Transverse colon (tissue), 4 donors: ENCODE data around the gene BDKRB1. TPM values are rescaled to one million over a fixed set of nuclear protein-coding genes. Genes with fewer than 3 reads are reported as not detected.

Experiments used
- DNase-seq: peaks from one replicate; pipeline ENCODE4 v3.0.0-alpha.2; 2019
- H3K27ac ChIP-seq, 4 donors: fragments of 200-600 bp; sonication (generic); 2 replicates each; pipeline ENCODE4 v1.5.1; 2016 to 2018; ENCODE audit warnings: inconsistent platforms in 4 of 4
- H3K27me3 ChIP-seq: fragments of 200-600 bp; sonication (generic); 2 replicates; pipeline ENCODE4 v1.5.1; 2017; ENCODE audit warnings: inconsistent platforms
- H3K36me3 ChIP-seq, 4 donors: fragments of 200-600 bp; sonication (generic); 2 replicates each; pipeline ENCODE4 v1.5.1; 2017 to 2019; ENCODE audit warnings: inconsistent platforms in 4 of 4
- H3K4me1 ChIP-seq, 4 donors: fragments of 200-600 bp; sonication (generic); 2 replicates each; pipeline ENCODE4 v1.5.1; 2017 to 2020; ENCODE audit warnings: inconsistent platforms in 4 of 4
- H3K4me3 ChIP-seq, 4 donors: fragments of 200-600 bp; sonication (generic); 1 replicate in 1 of 4; 2 replicates in 3 of 4; pipeline versions ENCODE4 v1.5.1 to v1.6.1; 2017 to 2019; ENCODE audit warnings: inconsistent platforms in 4 of 4
- H3K9me3 ChIP-seq, 2 donors: fragments of 200-600 bp; sonication (generic); 2 replicates each; pipeline ENCODE4 v1.5.1; 2017 to 2019; ENCODE audit warnings: inconsistent platforms in 2 of 2
- EP300 ChIP-seq: sonication (generic); formaldehyde crosslinking; IDR thresholded peaks from one replicate; pipeline ENCODE4 v1.6.1; 2017; ENCODE audit warnings: antibody characterized with exemption, low read depth
- POLR2A ChIP-seq: fragments of 450-650 bp; IDR thresholded peaks from one replicate; pipeline ENCODE4 v1.6.1; 2016; ENCODE audit warnings: antibody characterized with exemption, mild to moderate bottlenecking, moderate library complexity
- POLR2AphosphoS5 ChIP-seq, 3 donors: sonication (generic); formaldehyde crosslinking; IDR thresholded peaks; one replicate each; pipeline ENCODE4 v1.6.1; 2016; ENCODE audit warnings: antibody characterized with exemption in 3 of 3
- WGBS, 2 donors: methylation state at CpG; one replicate each; pipeline ENCODE4 v1.1.5; 2018; ENCODE audit warnings: low coverage in 1 of 2; 5-methylcytosine and 5-hydroxymethylcytosine counted together
- in situ Hi-C, 4 donors: fragments of 200-750 bp; cut with MboI; loops; one replicate each; pipeline versions ENCODE4 v1.15.0 to v1.15.1; 2017; ENCODE audit warnings: low sequenced_read_pairs in 3 of 4, low pct_ligation_motif_present in 1 of 4, low pct_unique_long_range_greater_than_20kb in 1 of 4
- intact Hi-C: fragments of 100-400 bp; cut with DNase I; formaldehyde crosslinking; loops from one replicate; pipeline ENCODE4 v1.15.1; 2023; ENCODE audit warnings: low total_unique reads
- total RNA-seq, 4 donors: library from RNA; depleted of rRNA; stranded (reverse); fragments of >200 nt; gene quantifications; one replicate each; pipeline ENCODE4 v1.1.0, GENCODE V29; 2016
- TF ChIP-seq, protein P1 (sequence below), 5 experiments: fragments of 200-600 bp in 3 of 5; fragments of 450-650 bp in 2 of 5; sonication (generic) in 3 of 5; IDR thresholded peaks; 1 replicate in 2 of 5; 2 replicates in 3 of 5; pipeline ENCODE4 v1.5.1; 2016 to 2017; ENCODE audit warnings: antibody characterized with exemption in 5 of 5, inconsistent platforms in 3 of 5, mild to moderate bottlenecking in 2 of 5, moderate library complexity in 1 of 5

Gene BDKRB1
- total RNA-seq, 4 donors from 2014 or later = 1.1 to 4.4 (median 2.3) TPM

DNA sequence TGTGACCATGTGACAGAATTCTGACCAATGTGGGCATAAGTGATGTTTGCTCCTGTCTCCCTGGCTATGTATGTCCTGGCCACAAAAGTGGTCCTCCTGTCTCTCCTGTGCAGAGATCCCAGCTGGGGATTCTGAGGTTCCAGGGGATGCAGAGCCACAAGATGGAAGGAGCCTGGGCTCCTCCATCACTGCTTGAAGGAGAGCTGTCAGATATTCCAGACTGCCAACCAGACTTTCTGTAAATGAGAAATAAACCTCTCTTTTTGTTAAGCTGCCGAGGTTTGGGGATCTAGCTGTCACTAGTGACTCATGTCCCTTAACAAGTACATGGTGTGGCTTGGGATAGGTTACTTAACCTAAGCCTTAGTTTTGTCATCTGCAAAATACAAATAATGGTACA lies 21.9 kb downstream of the BDKRB1 start:
- DNase-seq = no peak
- intact Hi-C loops = no loop called here
- Histone ChIP-seq H3K4me3 (no peak overlapping the region), H3K27me3 (no peaks in the 10 kb centered on the region), H3K36me3 (no peaks in the 10 kb centered on the region), H3K9me3 (peaks cover 7% of the 10 kb centered on the region in 2 donors), H3K27ac (no peak overlapping the region), H3K4me1 (peaks cover 4 to 13% (median 5%) of the 10 kb centered on the region in 4 donors)
- in situ Hi-C loops = loop anchor here in 3 of 4 donors (5.0 to 25.0 kb wide), 3 partner anchors 181 to 273 kb away; no protein-coding TSS in a partner anchor
- TF ChIP-seq, protein P1, sequence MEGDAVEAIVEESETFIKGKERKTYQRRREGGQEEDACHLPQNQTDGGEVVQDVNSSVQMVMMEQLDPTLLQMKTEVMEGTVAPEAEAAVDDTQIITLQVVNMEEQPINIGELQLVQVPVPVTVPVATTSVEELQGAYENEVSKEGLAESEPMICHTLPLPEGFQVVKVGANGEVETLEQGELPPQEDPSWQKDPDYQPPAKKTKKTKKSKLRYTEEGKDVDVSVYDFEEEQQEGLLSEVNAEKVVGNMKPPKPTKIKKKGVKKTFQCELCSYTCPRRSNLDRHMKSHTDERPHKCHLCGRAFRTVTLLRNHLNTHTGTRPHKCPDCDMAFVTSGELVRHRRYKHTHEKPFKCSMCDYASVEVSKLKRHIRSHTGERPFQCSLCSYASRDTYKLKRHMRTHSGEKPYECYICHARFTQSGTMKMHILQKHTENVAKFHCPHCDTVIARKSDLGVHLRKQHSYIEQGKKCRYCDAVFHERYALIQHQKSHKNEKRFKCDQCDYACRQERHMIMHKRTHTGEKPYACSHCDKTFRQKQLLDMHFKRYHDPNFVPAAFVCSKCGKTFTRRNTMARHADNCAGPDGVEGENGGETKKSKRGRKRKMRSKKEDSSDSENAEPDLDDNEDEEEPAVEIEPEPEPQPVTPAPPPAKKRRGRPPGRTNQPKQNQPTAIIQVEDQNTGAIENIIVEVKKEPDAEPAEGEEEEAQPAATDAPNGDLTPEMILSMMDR (IDR thresholded peaks at IDR 0.05) = no peak
- WGBS, 2 donors = 94 to 100% methylated on average over 1 of the region's 1 CpG

DNA sequence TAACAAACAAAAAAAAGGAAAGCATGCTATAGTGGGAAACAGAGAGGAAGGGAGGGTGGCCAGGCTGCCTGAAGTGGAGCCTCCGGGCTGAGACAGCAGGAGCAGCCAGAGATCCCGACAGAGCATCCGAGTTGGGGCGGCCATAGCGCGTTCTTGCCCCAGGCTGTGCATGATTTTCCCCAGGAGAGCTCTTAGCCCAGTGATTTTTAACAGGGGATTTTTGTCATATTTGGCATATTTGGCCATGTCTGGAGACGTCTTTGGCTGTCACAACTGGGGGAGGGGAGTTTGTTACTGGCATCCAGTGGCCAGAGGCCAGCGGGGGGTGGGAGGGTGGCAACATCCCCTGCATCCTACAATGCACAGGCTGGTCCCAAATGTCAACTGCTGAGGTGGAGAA lies 23.6 kb downstream of the BDKRB1 start:
- in situ Hi-C loops (loop anchor here in 3 of 4 donors (5.0 to 25.0 kb wide), 3 partner anchors 182 to 275 kb away; no protein-coding TSS in a partner anchor), intact Hi-C loops (no loop called here)
- H3K36me3 ChIP-seq = no peaks in the 10 kb centered on the region
- H3K9me3 ChIP-seq = peaks cover 7% of the 10 kb centered on the region in 2 donors
- no peak for TF ChIP-seq EP300
- no peak for TF ChIP-seq POLR2A
- TF ChIP-seq POLR2AphosphoS5 (IDR thresholded peaks at IDR 0.05) = no peak
- TF ChIP-seq, protein P1 (IDR thresholded peaks at IDR 0.05) = no peak
- no peaks in the 10 kb centered on the region for H3K27me3 ChIP-seq
- no peak overlapping the region for H3K4me3 ChIP-seq
- no peak overlapping the region for H3K27ac ChIP-seq
- H3K4me1 ChIP-seq = peaks cover 4 to 13% (median 5%) of the 10 kb centered on the region in 4 donors
- DNase-seq = no peak
- 82 to 90% methylated on average over 6 to 8 of the region's 8 CpGs for WGBS, 2 donors

DNA sequence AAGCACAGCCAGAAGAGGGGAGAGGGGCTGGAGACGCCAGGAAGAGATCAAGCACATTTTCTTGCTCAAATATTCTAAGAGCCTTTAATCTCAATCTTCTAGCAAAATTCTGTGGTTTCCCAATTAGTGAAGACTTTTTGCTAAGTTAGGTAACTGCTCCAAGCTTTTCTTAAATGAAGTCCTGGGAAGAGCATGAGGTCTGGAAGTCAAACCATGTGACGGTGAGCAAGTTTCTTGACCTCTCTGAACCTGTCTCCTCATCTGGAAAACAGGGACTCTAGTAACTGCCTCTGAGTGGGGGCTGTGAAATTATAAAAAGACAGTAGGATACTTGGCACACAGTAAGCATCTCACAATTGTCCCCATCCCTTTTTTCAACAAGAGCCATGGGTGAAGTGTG lies 24.1 kb downstream of the BDKRB1 start:
- DNase-seq = no peak
- in situ Hi-C loops = loop anchor here in 1 of 4 donors (25.0 kb wide), 1 partner anchor 268 kb away; no protein-coding TSS in a partner anchor
- intact Hi-C loops = no loop called here
- TF ChIP-seq, protein P1 (IDR thresholded peaks at IDR 0.05) = no peak
- TF ChIP-seq POLR2AphosphoS5 (IDR thresholded peaks at IDR 0.05) (no peak), POLR2A (no peak), EP300 (no peak)
- Histone ChIP-seq H3K27ac (no peak overlapping the region), H3K4me3 (no peak overlapping the region), H3K36me3 (no peaks in the 10 kb centered on the region), H3K4me1 (peaks cover 3 to 9% (median 5%) of the 10 kb centered on the region in 4 donors), H3K9me3 (peaks cover 7% of the 10 kb centered on the region in 2 donors), H3K27me3 (no peaks in the 10 kb centered on the region)
- WGBS, 2 donors = 93 to 100% methylated on average over 1 to 2 of the region's 2 CpGs

DNA sequence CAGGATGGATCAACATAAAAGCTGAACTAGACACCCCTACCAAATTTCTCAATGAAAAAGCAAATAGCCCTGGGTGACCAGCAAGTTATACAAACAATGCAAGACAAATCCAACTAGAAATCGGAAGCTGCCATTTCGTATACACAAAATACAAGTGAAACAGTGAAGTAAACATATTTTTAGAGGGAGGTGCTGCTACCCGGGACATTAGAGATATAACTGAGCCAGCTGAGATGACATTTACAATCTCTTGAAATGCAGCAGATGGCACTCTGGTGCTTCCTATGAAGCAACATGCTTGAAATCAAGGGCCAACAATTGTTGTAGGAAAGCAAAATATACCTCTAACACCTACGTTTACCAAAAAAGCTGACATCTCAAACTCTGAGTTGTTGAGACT lies 25.5 kb downstream of the BDKRB1 start:
- Histone ChIP-seq H3K4me3 (no peak overlapping the region), H3K9me3 (peaks cover 7% of the 10 kb centered on the region in 2 donors), H3K27ac (no peak overlapping the region), H3K27me3 (no peaks in the 10 kb centered on the region), H3K36me3 (no peaks in the 10 kb centered on the region), H3K4me1 (no peaks in the 10 kb centered on the region)
- peak in 2 of 3 donors; percentile 7 to 49 for TF ChIP-seq POLR2AphosphoS5 (IDR thresholded peaks at IDR 0.05)
- TF ChIP-seq, protein P1 (IDR thresholded peaks at IDR 0.05) = no peak
- DNase-seq = no peak
- intact Hi-C loops (no loop called here), in situ Hi-C loops (loop anchor here in 1 of 4 donors (25.0 kb wide), 1 partner anchor 269 kb away; no protein-coding TSS in a partner anchor)
- 62 to 83% methylated on average over 2 to 4 of the region's 4 CpGs for WGBS, 2 donors
